ELF-1 (cell line): Measurements from ENCODE around the gene IL1RAPL1.
"Not testable (repeated sequence)": the region's sequence is repeated elsewhere in the genome, so short reads cannot be mapped to it uniquely, and the experiment has no call there.

Experiments
- DNase-seq: peaks from one replicate; pipeline ENCODE4 v3.0.0-alpha.2; 2016; ENCODE audit warnings: low read depth, low spot score

The IL1RAPL1 gene

GRCh38 chrX:29110041-29110440 lies 522.8 kb downstream of the IL1RAPL1 start:
- DNase-seq, result no peak

- no peak for DNase-seq
Observed at GRCh38 chrX:29113221-29113620, 526.0 kb downstream of the IL1RAPL1 start.

- DNase-seq, result not testable (repeated sequence)
Observed at GRCh38 chrX:29122817-29123216, 535.6 kb downstream of the IL1RAPL1 start.

- DNase-seq, result no peak
Observed at GRCh38 chrX:29130905-29131304, 543.7 kb downstream of the IL1RAPL1 start.

- no peak for DNase-seq
Observed at GRCh38 chrX:29136904-29137303, 549.7 kb downstream of the IL1RAPL1 start.

- DNase-seq, result no peak
Observed at GRCh38 chrX:29138003-29138402, 550.8 kb downstream of the IL1RAPL1 start.

GRCh38 chrX:29143356-29143755 lies 556.1 kb downstream of the IL1RAPL1 start:
- no peak for DNase-seq

GRCh38 chrX:29143756-29144155 lies 556.5 kb downstream of the IL1RAPL1 start:
- no peak for DNase-seq

GRCh38 chrX:29145316-29145715 lies 558.1 kb downstream of the IL1RAPL1 start:
- DNase-seq, result no peak

GRCh38 chrX:29148511-29148910 lies 561.3 kb downstream of the IL1RAPL1 start:
- no peak for DNase-seq

- no peak for DNase-seq
Observed at GRCh38 chrX:29155286-29155685, 568.0 kb downstream of the IL1RAPL1 start.

GRCh38 chrX:29172880-29173279 lies 585.6 kb downstream of the IL1RAPL1 start:
- no peak for DNase-seq

- no peak for DNase-seq
Observed at GRCh38 chrX:29187264-29187663, 600.0 kb downstream of the IL1RAPL1 start.

GRCh38 chrX:29196501-29196900 lies 609.3 kb downstream of the IL1RAPL1 start:
- DNase-seq, result peak; percentile 21

GRCh38 chrX:29215251-29215650 lies 628.0 kb downstream of the IL1RAPL1 start:
- DNase-seq, result no peak

- peak; percentile 64 for DNase-seq
Observed at GRCh38 chrX:29225670-29226069, 638.4 kb downstream of the IL1RAPL1 start.

- DNase-seq, result no peak
Observed at GRCh38 chrX:29229802-29230201, 642.6 kb downstream of the IL1RAPL1 start.

GRCh38 chrX:29231800-29232199 lies 644.6 kb downstream of the IL1RAPL1 start:
- DNase-seq, result no peak

- DNase-seq, result no peak
Observed at GRCh38 chrX:29233592-29234183, 646.4 kb downstream of the IL1RAPL1 start.

GRCh38 chrX:29237972-29238371 lies 650.7 kb downstream of the IL1RAPL1 start:
- DNase-seq, result no peak

- DNase-seq, result no peak
Observed at GRCh38 chrX:29241809-29242208, 654.6 kb downstream of the IL1RAPL1 start.

GRCh38 chrX:29242856-29243255 lies 655.6 kb downstream of the IL1RAPL1 start:
- no peak for DNase-seq

GRCh38 chrX:29243942-29244341 lies 656.7 kb downstream of the IL1RAPL1 start:
- no peak for DNase-seq

GRCh38 chrX:29254515-29254914 lies 667.3 kb downstream of the IL1RAPL1 start:
- DNase-seq, result no peak
